ENCODE data around the gene SLC20A1.

- TF ChIP-seq CTCF (IDR thresholded peaks at IDR 0.05) (no peak), POLR2A (IDR thresholded peaks at IDR 0.05) (no peak), POLR2AphosphoS5 (IDR thresholded peaks at IDR 0.05) (no peak)
Observed at GRCh38 chr2:112643488-112643887, 2.3 kb upstream of the SLC20A1 start.

Data from gastroesophageal sphincter (tissue), 3 donors.